ENCODE measurements around the gene IRF1. TPM values are rescaled to one million over a fixed set of nuclear protein-coding genes. Genes with fewer than 3 reads are reported as not detected.

The IRF1 gene
- total RNA-seq, 4 donors from 2014 or later = 8.3 to 66.7 (median 16.1) TPM

GRCh38 chr5:132476876-132477781 is 13.4 kb downstream of the IRF1 start:
- TF ChIP-seq CTCF (IDR thresholded peaks at IDR 0.05; ENCODE audit: low read depth) = no peak

- TF ChIP-seq CTCF (IDR thresholded peaks at IDR 0.05; ENCODE audit: low read depth) = no peak
These were observed 14.3 kb downstream of the IRF1 start for GRCh38 chr5:132475987-132476875.

GRCh38 chr5:132475497-132475882 is 15.1 kb downstream of the IRF1 start:
- no peak for TF ChIP-seq CTCF (IDR thresholded peaks at IDR 0.05; ENCODE audit: low read depth)

- no peak for TF ChIP-seq CTCF (IDR thresholded peaks at IDR 0.05; ENCODE audit: low read depth)
These were observed 15.6 kb downstream of the IRF1 start for GRCh38 chr5:132474881-132475496.

GRCh38 chr5:132474131-132474723 is 16.3 kb downstream of the IRF1 start:
- no peak for TF ChIP-seq CTCF (IDR thresholded peaks at IDR 0.05; ENCODE audit: low read depth)

GRCh38 chr5:132473668-132474067 is 16.9 kb downstream of the IRF1 start:
- no peak for TF ChIP-seq CTCF (IDR thresholded peaks at IDR 0.05; ENCODE audit: low read depth)
